CD4-positive, alpha-beta T cell treated with Interleukin-17A for 4 hours (primary cell): ENCODE data around the gene CA14.
A peak's percentile ranks its signal among the peaks of the same experiment; 100 is the strongest.
"Not testable (repeated sequence)": the region's sequence is repeated elsewhere in the genome, so short reads cannot be mapped to it uniquely, and the experiment has no call there.

Experiments used
- DNase-seq: peaks from one replicate; pipeline ENCODE4 v3.0.0-alpha.2; 2020; ENCODE audit warnings: mixed read lengths

Gene CA14

DNA sequence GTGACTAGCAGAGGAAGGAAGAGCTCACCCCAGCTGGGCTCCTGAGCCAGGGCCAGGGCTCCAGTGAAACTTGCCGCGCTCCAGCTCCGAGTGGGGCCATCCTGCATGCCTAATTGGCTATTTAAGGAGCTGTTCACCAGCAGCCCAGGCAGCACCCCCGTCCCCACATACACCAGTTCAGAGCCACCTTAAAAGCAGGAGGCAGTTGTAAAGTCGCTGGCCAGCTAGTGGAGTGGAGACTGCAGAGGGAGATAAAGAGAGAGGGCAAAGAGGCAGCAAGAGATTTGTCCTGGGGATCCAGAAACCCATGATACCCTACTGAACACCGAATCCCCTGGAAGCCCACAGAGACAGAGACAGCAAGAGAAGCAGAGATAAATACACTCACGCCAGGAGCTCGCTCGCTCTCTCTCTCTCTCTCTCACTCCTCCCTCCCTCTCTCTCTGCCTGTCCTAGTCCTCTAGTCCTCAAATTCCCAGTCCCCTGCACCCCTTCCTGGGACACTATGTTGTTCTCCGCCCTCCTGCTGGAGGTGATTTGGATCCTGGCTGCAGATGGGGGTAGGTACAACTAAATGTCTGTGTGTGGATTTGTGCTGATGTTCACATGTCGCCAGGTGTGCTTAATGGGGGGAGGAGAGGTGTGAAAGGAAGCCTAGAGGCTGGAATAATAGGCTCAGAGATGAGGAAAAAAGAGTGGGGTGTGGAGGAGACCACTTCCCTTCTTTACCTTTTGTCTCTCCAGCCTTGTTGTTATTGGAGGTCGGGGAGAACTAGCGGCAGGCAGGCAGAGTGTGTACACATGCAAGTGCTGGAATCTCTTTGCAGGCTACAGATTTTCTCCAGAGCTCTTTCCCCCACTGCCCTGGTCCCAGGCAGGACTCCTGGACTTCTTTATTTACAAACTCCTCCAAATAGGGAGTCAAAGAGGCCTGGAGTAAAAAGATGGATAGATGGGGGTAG lies at the start of gene CA14:
Gene CA14 (plus strand): TSS at position 151 of the 962 bp plus-strand sequence. CDS start 355 bp downstream, at position 506.
- no peak for DNase-seq

DNA sequence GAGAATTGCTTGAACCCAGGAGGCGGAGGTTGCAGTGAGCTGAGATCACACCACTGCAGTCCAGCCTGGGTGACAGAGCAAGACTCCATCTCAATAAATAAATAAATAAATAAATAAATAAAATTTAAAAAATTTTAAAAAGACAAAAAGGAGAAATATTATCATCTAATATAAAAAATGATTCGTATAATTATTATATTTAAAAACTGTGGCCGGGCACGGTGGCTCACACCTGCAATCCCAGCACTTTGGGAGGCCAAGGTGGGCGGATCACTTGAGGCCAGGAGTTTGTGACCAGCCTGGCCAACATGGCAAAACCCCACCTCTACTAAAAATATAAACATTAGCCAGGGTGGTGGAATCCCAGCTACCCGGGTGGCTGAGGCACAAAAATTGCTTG lies 49.1 kb upstream of the CA14 start:
- DNase-seq: not testable (repeated sequence)

DNA sequence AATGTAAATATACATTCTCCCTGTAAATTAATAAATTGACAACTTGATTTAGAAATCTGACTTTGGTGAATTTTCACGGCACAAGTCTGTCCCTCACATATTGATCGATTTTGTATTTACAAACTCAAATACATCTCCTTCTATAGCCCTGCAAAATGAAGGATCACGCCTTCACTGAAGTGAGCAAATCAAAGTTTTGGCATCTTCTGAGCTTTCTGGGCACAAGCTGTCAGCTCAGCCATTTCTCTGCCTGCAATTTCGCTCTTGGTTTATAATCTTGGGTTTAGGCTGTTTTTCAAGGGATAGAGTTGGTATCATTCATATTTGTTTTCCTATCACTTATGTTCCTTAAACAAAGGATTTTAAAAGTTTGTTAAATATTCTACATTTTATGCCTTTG lies 47.5 kb upstream of the CA14 start:
- no peak for DNase-seq

DNA sequence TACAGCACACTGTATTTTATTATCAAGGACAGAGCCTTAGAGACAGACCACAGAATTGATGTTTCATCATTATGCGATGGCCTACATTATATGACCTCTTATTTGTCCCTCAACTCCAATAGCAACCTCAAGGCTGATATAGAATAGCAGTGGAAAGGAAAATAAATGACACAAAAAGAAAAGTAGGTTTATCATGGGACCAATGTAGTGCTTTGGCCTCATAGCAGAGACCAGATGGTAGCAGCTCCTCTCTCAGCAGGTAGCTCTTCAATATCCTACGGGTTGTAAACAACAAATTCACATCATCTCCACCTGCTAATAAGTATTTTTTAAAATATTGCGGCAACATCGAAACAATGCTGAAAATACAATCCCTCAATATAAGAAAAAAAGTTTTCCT lies 46.9 kb upstream of the CA14 start:
- no peak for DNase-seq

DNA sequence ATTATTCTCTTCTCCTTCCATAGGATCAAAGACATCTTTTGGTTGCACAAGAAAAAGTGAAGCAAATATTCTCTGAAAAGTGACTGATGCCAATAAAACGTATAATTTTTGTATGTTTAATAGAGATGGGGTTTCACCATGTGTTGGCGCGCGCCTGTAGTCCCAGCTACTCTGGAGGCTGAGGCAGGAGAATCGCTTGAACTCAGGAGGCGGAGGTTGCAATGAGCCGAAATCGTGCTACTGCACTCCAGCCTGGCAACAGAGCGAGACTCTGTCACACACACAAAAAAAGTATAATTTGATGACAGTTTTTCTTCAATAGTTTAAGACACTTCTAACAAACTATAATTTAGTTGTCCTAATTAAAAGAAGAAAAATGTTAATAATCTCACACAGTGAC lies 45.5 kb upstream of the CA14 start:
- DNase-seq: no peak

DNA sequence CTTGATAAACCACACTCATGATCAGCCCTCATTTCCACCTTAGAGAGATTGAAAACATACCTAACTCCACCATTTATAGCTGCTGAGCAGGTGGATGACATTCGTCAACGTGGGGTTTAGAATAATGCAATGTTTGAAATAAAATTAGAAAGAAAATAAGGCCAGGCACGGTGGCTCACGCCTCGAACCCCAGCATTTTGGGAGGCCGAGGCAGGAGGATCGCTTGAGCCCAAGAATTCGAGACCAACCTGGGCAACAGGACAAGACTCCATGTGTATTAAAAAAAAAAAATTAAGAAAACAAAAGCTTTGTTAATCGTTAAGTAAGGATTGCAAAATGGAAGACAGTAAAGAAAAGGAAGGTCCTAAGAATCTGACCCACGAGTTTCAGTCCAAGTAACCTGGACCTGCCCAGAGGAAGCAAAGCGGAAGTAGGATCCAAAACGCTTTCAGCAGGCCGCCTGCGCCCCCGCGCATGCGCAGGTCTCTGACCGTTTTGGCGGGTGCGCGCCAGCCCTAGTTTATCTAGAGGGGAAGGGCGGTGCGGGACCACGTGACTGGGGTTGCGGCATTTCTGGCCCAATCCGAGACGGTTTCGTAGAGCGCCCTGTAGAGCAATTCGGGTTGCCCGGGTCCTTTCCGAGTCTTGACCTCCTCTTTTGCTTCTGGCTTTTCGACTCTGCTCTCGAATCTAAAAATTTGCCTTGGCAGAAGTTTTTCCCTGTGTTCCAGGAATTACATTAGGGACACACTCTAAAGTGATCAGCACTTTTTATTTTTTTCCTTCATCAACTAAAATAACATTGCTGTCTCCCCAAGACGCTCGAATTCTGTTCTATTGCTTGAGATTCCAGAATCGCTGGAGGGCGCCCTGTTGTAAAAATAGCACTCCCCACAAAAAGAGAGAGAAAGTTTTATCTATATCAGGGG lies 44.1 kb upstream of the CA14 start:
- peak; percentile 94 for DNase-seq

DNA sequence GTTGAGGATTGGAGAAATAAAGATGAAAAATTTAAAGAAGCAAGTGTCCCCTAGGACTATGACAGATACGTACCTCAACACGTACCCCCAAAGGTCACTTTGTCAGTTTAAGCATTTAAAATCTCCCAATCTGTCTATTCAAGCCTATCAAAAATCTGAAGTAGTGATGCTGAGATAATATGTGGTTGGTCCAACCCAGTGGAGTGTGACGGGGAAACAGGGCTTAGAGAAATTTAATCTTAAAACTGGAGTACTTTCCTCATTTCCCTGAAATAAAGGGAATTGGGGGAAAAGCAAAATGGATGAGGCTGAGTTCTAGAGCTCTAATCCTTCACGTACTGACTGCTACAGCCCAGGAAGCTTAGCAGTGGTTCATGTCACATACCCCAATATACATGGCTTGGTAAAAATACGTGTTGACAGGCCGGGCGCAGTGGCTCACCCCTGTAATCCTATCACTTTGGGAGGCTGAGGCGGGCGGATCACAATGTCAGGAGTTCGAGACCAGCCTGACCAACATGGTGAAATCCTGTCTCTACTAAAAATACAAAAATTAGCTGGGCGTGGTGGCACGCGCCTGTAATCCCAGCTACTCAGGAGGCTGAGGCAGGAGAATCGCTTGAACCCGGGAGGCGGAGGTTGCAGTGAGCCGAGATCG lies 43.3 kb upstream of the CA14 start:
- not testable (repeated sequence) for DNase-seq

DNA sequence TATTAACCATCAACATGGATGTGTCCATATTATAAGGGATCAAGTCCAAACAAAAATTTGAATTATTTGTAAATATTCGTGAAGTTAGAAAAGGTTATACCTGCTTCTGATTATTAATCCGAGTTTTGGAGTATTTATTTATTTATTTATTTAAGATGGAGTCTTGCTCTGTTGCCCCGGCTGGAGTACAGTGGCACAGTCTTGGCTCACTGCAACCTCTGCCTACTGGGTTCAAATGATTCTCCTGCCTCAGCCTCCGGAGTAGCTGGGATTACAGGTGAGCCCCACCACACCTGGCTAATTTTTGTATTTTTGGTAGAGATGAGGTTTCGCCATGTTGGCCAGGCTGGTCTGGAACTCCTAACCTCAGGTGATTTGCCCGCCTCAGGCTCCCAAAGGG lies 41.7 kb upstream of the CA14 start:
- not testable (repeated sequence) for DNase-seq

DNA sequence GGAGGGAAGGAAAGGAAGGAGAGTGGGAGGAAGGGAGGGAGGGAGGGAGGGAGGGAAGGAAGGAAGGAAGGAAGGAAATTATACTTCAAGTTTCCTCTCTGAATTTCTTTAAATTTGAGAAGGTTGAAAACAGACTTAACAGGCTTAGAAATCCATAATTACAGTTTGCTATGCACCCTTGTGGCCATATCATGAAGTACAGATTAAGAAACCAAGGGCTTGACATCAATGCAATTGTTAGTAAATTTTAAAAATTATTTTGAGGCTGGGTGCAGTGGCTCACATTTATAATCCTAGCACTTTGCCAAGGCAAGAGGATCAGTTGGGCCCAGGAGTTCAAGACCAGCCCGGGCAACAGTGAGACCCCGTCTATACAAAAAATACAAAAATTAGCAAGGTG lies 36.0 kb upstream of the CA14 start:
- no peak for DNase-seq

DNA sequence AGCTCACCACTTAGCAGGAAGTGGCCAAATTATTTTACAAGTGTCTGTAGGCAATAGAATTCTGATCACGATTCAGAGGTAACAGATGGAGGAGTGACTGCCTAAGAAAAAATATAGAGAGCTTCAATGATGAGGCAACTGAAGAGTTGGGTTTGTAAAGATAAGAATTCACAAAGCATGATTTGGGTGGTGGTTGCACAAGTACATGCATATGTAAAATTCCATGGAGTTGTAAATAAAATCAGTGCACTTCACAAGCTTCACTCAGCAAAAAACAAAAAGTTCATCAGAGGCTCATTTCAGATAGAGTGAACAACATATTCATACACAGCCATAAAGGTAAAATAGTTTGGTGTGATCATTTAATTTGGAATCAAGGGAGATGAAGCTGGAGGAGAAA lies 32.6 kb upstream of the CA14 start:
- DNase-seq: no peak

DNA sequence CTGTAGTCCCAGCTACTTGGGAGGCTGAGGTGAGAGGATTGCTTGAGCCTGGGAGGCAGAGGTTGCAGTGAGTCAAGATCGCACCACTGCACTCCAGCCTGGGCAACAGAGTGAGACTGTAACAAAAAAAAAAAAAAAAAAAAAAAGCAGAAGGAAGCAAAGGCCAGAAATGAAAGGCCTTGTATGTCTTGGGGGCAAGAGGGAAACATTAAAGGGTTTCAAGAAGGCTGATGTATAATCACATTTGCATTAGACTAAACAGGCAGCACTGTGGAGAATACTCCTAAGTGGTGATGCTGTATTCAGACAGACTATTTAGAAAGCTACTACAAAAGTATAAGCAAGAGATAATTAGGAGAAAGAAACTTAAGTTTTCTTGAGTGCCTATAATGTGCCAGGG lies 32.0 kb upstream of the CA14 start:
- no peak for DNase-seq

DNA sequence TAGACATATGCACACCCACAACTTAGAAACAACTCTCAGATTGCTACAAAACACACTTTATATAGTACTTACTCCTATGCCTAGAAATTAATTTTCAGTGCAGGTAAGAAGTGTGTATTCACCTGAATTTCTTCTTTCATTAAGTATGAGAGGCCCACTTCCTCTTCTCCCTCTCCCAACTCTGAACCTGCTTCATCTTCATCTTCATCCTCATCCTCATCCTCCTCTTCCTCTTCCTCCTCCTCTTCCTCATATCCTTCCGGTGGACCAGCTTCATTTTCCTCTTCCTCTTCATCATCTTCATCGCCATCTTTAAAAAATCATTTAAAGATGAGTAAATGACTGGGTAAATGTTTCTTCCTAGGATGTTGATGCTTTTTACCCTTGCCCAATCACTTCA lies 31.1 kb upstream of the CA14 start:
- DNase-seq: no peak

DNA sequence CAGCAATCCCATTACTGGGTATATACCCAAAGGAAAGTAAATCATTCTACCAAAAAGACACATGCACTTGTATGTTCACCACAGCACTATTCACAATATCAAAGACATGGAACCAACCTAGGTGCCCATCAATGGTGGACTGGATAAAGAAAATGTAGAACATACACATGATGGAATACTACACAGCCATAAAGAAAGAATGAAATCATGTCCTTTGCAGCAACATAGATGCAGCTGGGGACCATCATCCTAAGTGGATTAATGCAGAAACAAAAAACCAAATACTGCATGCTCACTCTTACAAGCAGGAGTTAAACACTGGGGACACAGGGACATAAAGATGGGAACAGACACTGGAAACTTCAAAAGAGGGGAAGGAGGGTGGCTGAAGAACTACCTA lies 30.3 kb upstream of the CA14 start:
- DNase-seq: no peak

DNA sequence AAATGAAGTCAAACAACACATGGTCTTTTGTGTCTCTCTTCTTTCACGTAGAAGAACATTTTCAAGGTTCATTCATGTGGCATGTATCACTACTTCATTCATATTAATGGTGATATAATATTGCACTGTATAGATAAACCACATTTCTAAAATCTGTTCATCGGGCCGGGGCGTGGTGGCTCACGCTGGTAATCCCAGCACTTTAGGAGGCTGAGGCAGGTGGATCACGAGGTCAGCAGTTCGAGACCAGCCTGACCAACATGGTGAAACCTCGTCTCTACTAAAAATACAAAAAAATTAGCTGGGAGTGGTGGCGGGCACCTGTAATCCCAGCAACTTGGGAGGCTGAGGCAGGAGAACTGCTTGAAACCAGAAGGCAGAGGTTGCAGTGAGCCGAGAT lies 29.3 kb upstream of the CA14 start:
- DNase-seq: not testable (repeated sequence)

DNA sequence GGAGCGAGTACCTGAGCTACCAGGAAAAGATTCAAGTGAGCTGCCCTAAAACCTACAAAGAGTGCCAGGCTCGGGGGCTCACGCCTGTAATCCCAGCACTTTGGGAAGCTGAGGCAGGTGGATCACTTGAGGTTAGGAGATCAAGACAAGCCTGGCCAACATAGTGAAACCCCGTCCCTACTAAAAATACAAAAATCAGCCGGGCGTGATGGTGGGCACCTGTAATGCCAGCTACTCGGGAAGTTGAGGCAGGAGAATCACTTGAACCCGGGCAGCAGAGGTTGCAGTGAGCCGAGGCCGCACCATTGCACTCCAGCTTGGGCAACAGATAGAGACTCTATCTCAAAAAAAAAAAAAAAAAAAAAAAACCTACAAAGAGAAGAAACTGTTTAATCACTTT lies 24.7 kb upstream of the CA14 start:
- DNase-seq: not testable (repeated sequence)

DNA sequence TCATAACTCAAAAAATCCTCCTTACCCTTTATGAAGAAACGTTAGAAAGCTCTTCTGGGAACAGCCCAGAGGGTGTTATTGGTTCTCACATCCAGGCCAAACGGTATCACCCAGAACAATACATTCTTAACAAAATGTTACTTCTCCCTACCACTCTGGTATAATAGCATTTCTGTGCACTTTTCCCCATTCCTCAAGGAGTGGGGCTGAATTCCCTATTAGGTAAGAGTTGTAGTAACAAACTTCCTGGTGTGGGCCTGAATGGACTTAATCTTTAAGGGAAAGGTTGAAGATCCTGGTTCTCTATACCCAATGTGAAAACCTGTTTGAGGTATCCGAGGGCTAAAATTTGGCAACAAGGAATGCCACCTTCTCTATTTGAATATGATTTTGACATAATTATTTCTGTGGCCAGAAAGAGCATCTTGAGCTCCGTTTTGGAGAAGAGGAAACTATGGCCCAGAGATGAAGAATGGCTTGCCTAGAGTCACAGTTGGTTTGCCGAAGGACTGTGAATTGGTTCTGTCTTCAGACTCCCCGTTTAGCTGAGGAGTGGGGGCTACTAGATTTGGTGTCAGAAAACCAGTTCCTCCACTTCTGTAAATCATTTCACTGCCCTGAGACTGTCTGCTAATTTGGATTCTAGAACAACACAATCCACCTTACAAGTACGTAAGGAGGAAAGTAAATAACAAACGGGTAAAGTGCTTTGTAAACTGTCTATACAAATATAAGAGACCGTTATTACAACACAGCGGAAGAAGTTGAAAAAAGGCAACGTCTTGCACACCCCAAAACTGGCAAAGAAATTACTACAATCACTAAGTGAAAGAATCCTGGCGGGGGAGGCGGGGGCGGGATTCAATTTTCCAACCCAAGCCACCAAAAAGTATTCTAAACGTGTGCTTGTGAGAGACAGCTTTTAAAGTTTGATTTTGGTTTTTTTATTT lies 23.9 kb upstream of the CA14 start:
- DNase-seq: peak; percentile 19

DNA sequence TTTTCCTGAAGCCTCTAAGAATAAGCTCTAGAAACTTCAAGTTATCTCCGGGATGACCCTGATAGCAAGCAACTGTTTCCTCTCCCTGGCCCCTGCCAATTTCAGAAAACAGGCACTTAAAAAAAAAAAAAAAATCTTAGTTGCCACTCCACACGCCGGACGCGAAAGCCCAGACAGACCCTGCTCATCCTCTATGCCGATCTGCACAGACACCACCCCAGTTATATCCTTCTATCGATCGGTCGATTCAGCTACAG lies 23.3 kb upstream of the CA14 start:
- no peak for DNase-seq

DNA sequence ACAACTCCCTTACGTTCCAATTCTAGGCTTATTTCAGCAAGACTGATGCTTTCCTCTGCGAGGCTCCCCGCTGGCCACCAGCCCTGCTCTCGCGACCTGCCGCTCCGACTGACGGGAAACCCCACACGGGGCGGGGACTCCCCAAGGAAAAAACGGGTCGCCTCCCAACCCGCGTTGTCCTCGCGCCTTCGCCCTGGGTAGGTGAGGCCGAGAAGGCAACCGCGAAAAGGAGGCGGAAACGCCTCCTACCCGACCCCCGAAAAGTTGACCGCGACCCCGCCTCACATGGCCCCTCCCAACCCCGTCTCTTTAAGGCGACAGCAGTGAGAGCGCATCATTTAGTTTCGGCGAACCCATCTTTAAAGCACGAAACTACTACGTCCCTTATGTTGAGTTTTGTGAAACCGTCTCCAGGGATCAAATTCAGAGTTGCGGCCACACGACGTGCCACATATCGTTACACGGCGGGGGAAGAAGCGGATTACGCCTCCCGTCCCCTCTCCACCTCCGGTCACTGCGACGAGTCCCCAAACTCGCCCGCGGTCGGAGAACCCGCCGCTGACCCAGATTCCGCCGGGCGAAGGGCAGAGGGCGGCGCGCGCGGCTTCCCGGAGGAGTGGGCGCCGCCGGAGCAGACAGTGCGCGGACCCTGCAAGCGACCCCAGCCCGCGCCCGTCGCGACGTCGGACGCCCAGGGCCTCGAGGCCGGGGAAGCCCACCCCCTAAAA lies 22.8 kb upstream of the CA14 start:
- DNase-seq: peak; percentile 83

DNA sequence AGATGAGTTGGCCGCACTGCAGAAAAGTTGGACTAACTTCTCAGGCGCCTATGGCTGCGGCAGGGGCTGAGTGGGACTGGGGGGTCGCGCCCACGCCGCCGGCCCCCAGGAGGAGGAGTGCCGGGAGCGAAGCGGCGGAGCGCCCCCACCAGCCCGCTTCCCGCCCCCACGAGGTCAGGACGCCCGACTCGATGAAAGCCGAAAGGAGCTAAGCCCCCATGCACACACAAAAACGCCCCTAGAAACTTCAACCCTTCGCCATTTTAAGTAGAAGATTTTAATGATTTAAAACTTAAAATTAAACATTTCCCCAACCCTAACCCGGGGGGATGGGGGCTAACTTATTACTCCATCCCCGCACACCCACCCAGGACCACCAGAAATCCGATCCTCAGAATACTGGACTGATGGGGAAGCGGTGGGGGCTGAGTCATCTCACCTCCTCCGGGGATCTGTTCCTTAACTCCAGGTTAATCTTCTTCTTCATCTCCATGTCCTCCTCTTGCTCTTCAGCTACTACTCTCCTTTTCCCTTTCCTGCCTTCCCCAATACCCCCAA lies 22.2 kb upstream of the CA14 start:
- DNase-seq: peak; percentile 44

DNA sequence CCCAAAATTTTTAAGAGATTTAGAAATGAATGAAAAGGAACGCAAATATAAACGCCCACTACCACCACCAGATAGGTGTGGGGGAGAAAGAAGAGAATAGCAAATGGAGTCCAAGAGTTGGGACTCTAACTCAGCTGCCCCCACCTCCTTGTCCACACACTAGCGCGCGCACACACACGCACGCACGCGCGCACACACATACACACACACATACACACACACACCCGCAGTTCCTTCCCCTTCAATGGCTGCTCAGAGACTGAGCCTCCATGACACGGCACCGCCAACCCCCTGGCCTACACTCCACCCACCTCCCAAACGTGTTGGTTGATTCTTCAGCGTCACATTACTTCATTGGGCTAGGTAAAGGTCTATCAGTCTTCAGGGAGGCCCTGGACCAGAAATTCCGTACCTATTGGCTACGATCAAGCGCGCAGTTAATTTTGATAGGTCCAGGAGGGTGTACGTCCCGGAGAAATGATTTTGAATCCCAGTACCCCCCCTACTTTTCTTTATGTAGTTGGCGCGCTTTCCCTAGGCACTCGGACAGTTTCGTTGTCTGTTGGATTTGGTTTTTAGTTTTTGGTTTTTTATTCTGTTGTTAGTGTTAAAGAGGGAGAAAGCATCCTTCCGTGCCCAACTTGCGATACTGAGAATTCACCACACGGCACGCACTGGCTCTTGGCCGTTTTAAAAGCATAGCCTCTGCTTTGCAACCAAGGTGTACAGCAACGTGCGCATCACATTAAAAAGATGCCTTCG lies 21.5 kb upstream of the CA14 start, which contains the start of gene ANP32E:
Gene ANP32E (minus strand): TSS at position 261 of the 762 bp plus-strand sequence. CDS start 326 bp downstream, outside the sequence.
- peak; percentile 94 for DNase-seq
